Liver (tissue), 3 donors: ENCODE measurements around the gene UBE3A.

ENCODE experiments used
- CTCF ChIP-seq: fragments of 150-350 bp; IDR thresholded peaks from 2 replicates; pipeline ENCODE4 v1.5.1; 2017; ENCODE audit warnings: improper control_type of control experiment, low read depth, low read length; ENCODE audit not compliant: missing input control
- EGR1 ChIP-seq, 2 donors: IDR thresholded peaks; 2 replicates each; pipeline ENCODE4 v1.6.1; 2016 to 2018; ENCODE audit warnings: antibody characterized with exemption in 2 of 2, low read depth in 2 of 2
- donor health status: healthy.
- donor health status: healthy.

- TF ChIP-seq EGR1 (IDR thresholded peaks at IDR 0.05; ENCODE audit: low read depth in 2 of 2): no peak
- TF ChIP-seq CTCF: no peak
These were observed 32.0 kb downstream of the UBE3A start for GRCh38 chr15:25406846-25407245.
